NOMO-1 treated with DMSO at 0.1 percent for 48 hours (cell line): ENCODE data around the gene USP17L12.
"Not testable (repeated sequence)": the region's sequence is repeated elsewhere in the genome, so short reads cannot be mapped to it uniquely, and the experiment has no call there.

ENCODE experiments used
- DNase-seq: peaks from one replicate; lab custom pipeline; 2025; ENCODE audit not compliant: unreplicated experiment; lab: John Stamatoyannopoulos, UW

Gene USP17L12

GRCh38 chr4:9219852-9220251 lies at the start of gene USP17L12:
USP17L12 (plus strand) TSS chr4:9220152; CDS start chr4:9220152, 0 bp downstream.
- DNase-seq = not testable (repeated sequence)

DNA sequence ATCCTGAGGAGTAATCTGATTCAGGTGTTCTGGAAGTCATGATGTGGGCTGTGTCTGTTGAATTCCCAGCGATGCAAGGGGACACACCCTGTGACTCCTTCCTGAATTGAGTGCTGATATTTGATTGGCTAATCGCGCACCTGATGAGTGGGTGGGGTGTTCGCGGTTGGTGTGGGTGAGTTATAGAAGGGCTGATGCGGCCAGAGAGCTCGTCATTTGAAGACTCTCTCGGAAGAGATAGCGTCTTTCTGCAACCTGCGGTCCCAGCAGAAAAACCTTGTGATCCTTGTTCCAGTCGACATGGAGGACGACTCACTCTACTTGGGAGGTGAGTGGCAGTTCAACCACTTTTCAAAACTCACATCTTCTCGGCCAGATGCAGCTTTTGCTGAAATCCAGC lies 9.6 kb upstream of the USP17L12 start, which contains the start of gene USP17L10:
Gene USP17L10, plus strand, starts transcription at position 301 of the 400 bp plus-strand sequence. Its CDS starts 0 bp downstream, at position 301.
- not testable (repeated sequence) for DNase-seq

DNA sequence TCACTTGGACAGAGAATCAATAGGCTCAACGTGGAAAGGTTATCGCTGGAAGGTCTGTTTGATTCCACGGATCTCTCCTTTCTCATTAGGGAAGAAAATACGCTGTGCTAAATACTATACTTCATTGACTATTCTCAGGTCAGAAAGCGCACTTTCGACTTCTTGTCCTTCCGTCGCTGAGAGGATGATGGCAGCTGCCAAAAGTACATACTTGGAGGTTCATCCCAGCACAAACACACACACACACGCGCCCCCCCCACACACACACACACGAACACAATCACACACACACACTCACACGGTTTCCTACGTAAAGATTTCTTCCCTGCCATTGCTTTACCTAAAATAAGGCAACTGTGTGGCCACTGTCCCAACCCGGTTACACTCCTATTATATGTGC lies 5.3 kb upstream of the USP17L12 start:
- DNase-seq = not testable (repeated sequence)

DNA sequence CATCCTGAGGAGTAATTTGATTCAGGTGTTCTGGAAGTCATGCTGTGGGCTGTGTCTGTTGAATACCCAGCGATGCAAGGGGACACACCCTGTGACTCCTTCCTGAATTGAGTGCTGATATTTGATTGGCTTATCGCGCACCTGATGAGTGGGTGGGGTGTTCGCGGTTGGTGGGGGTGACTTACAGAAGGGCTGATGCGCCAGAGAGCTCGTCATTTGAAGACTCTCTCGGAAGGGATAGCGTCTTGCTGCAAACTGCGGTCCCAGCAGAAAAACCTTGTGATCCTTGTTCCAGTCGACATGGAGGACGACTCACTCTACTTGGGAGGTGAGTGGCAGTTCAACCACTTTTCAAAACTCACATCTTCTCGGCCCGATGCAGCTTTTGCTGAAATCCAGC lies 4.8 kb upstream of the USP17L12 start, which contains the start of gene USP17L11:
Gene USP17L11, plus strand, starts transcription at position 301 of the 400 bp plus-strand sequence. Its CDS starts 0 bp downstream, at position 301.
- not testable (repeated sequence) for DNase-seq

DNA sequence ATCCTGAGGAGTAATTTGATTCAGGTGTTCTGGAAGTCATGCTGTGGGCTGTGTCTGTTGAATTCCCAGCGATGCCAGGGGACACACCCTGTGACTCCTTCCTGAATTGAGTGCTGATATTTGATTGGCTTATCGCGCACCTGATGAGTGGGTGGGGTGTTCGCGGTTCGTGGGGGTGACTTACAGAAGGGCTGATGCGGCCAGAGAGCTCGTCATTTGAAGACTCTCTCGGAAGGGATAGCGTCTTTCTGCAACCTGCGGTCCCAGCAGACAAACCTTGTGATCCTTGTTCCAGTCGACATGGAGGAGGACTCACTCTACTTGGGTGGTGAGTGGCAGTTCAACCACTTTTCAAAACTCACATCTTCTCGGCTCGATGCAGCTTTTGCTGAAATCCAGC lies 4.6 kb downstream of the USP17L12 start, which contains the start of gene USP17L13:
Gene USP17L13, plus strand, starts transcription at position 301 of the 400 bp plus-strand sequence. Its CDS starts 0 bp downstream, at position 301.
- not testable (repeated sequence) for DNase-seq

DNA sequence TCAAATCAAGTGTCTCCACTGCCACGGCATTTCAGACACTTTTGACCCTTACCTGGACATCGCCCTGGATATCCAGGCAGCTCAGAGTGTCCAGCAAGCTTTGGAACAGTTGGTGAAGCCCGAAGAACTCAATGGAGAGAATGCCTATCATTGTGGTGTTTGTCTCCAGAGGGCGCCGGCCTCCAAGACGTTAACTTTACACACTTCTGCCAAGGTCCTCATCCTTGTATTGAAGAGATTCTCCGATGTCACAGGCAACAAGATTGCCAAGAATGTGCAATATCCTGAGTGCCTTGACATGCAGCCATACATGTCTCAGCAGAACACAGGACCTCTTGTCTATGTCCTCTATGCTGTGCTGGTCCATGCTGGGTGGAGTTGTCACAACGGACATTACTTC lies 10.3 kb downstream of the USP17L12 start:
- not testable (repeated sequence) for DNase-seq

- DNase-seq = not testable (repeated sequence)
These were observed 14.1 kb downstream of the USP17L12 start, which contains the start of gene USP17L15 for GRCh38 chr4:9234085-9234484. USP17L15 (plus strand) TSS chr4:9234385; CDS start chr4:9234385, 0 bp downstream.

DNA sequence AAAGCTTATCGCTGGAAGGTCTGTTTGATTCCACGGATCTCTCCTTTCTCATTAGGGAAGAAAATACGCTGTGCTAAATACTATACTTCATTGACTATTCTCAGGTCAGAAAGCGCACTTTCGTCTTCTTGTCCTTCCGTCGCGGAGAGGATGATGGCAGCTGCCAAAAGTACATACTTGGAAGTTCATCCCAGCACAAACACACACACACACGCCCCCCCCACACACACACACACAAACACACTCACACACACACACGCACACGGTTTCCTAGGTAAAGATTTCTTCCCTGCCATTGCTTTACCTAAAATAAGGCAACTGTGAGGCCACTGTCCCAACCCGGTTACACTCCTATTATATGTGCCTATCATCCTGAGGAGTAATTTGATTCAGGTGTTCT lies 18.5 kb downstream of the USP17L12 start:
- not testable (repeated sequence) for DNase-seq

DNA sequence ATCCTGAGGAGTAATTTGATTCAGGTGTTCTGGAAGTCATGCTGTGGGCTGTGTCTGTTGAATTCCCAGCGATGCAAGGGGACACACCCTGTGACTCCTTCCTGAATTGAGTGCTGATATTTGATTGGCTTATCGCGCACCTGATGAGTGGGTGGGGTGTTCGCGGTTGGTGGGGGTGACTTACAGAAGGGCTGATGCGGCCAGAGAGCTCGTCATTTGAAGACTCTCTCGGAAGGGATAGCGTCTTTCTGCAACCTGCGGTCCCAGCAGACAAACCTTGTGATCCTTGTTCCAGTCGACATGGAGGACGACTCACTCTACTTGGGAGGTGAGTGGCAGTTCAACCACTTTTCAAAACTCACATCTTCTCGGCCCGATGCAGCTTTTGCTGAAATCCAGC lies 23.6 kb downstream of the USP17L12 start, which contains the start of gene USP17L17:
Gene USP17L17, plus strand, starts transcription at position 301 of the 400 bp plus-strand sequence. Its CDS starts 0 bp downstream, at position 301.
- not testable (repeated sequence) for DNase-seq

GRCh38 chr4:9247953-9248680 lies 28.2 kb downstream of the USP17L12 start, which contains the start of gene USP17L18:
USP17L18 (plus strand) TSS chr4:9248630; CDS start chr4:9248630, 0 bp downstream.
- DNase-seq = not testable (repeated sequence)

DNA sequence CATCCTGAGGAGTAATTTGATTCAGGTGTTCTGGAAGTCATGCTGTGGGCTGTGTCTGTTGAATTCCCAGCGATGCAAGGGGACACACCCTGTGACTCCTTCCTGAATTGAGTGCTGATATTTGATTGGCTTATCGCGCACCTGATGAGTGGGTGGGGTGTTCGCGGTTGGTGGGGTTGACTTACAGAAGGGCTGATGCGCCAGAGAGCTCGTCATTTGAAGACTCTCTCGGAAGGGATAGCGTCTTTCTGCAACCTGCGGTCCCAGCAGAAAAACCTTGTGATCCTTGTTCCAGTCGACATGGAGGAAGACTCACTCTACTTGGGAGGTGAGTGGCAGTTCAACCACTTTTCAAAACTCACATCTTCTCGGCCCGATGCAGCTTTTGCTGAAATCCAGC lies 33.1 kb downstream of the USP17L12 start, which contains the start of gene USP17L19:
Gene USP17L19, plus strand, starts transcription at position 301 of the 400 bp plus-strand sequence. Its CDS starts 0 bp downstream, at position 301.
- DNase-seq = not testable (repeated sequence)

GRCh38 chr4:9257824-9258223 lies 37.9 kb downstream of the USP17L12 start, which contains the start of gene USP17L20:
USP17L20 (plus strand) TSS chr4:9258124; CDS start chr4:9258124, 0 bp downstream.
- not testable (repeated sequence) for DNase-seq

DNA sequence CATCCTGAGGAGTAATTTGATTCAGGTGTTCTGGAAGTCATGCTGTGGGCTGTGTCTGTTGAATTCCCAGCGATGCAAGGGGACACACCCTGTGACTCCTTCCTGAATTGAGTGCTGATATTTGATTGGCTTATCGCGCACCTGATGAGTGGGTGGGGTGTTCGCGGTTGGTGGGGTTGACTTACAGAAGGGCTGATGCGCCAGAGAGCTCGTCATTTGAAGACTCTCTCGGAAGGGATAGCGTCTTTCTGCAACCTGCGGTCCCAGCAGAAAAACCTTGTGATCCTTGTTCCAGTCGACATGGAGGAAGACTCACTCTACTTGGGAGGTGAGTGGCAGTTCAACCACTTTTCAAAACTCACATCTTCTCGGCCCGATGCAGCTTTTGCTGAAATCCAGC lies 42.6 kb downstream of the USP17L12 start, which contains the start of gene USP17L21:
Gene USP17L21, plus strand, starts transcription at position 301 of the 400 bp plus-strand sequence. Its CDS starts 0 bp downstream, at position 301.
- DNase-seq = not testable (repeated sequence)

DNA sequence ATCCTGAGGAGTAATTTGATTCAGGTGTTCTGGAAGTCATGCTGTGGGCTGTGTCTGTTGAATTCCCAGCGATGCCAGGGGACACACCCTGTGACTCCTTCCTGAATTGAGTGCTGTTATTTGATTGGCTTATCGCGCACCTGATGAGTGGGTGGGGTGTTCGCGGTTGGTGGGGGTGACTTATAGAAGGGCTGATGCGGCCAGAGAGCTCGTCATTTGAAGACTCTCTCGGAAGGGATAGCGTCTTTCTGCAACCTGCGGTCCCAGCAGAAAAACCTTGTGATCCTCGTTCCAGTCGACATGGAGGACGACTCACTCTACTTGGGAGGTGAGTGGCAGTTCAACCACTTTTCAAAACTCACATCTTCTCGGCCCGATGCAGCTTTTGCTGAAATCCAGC lies 47.4 kb downstream of the USP17L12 start, which contains the start of gene USP17L22:
Gene USP17L22, plus strand, starts transcription at position 301 of the 400 bp plus-strand sequence. Its CDS starts 0 bp downstream, at position 301.
- DNase-seq = not testable (repeated sequence)
